ENCODE data around the gene ZNF213.
A peak's percentile ranks its signal among the peaks of the same experiment; 100 is the strongest.

ZNF213 gene

GRCh38 chr16:3152027-3152276, 17.1 kb downstream of the ZNF213 start:
- peak overlapping the region; percentile 66 for H3K4me3 ChIP-seq (ENCODE audit: low read length)
- DNase-seq (ENCODE audit: low read depth) = no peak
- no peak for TF ChIP-seq CTCF (conservative IDR thresholded peaks at IDR 0.05; ENCODE audit: low read length)

DNA sequence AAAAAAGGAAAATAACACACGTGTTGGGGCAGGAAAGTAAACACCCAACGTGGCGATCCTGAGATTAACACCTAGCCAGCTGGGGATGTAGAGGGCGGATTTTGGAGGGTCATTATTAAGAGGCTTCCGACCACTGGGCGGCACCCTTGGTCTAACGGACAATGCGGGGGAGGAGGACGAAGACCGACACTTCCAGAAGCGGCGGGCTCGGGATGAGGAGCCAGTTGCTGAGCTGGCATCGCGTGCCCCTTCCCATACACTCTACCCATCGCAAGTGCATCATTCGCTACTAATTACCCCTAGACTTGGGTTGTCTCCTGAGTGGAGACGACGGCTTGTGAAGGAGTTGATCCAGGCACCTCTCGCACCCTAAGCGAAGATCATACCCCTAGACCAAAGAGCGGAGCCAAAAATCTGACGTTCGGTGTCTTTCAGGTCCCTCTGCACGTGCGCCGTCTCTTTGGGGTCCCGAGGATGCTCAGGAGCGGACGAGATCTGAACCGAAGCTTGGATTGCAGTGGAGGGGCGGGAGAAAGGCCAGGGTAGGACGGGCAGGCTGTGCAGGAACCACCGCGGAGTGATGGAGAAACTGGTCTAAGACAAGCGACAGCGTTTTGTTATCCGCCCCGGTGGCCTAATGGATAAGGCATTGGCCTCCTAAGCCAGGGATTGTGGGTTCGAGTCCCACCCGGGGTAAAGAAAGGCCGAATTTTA, 17.6 kb downstream of the ZNF213 start:
- H3K4me3 ChIP-seq (ENCODE audit: low read length) = peak overlapping the region; percentile 66
- peak; percentile 53 for TF ChIP-seq CTCF (conservative IDR thresholded peaks at IDR 0.05; ENCODE audit: low read length)
- peak; percentile 87 for DNase-seq (ENCODE audit: low read depth)

GRCh38 chr16:3152991-3153368, 18.2 kb downstream of the ZNF213 start:
- H3K4me3 ChIP-seq (ENCODE audit: low read length) = no peak overlapping the region; the same call in 1 of the 2 replicates
- no peak for TF ChIP-seq CTCF (conservative IDR thresholded peaks at IDR 0.05; ENCODE audit: low read length)
- DNase-seq (ENCODE audit: low read depth) = no peak

GRCh38 chr16:3155181-3155580, 20.4 kb downstream of the ZNF213 start:
- H3K4me3 ChIP-seq (ENCODE audit: low read length) = no peak overlapping the region
- TF ChIP-seq CTCF (conservative IDR thresholded peaks at IDR 0.05; ENCODE audit: low read length) = no peak
- no peak for DNase-seq (ENCODE audit: low read depth)

DNA sequence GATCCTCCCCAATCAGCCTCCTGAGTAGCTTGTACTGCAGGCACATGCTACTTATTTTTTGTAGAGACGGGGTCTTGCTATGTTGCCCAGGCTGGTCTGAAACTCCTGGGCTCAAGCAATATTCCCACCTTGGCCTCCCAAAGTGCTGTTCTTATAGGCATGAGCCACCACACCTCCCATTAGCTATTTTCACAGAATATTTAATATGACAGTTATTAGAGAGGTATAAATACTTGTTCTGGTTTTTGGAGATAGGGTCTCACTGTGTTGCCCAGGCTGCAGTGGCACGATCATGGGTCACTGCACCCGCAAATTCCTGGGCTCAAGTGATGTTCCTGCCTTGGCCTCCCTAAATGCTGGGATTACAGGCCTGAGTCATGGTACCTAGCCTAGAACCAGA, 21.1 kb downstream of the ZNF213 start:
- H3K4me3 ChIP-seq (ENCODE audit: low read length) = no peak overlapping the region
- DNase-seq (ENCODE audit: low read depth) = no peak
- no peak for TF ChIP-seq CTCF (conservative IDR thresholded peaks at IDR 0.05; ENCODE audit: low read length)

DNA sequence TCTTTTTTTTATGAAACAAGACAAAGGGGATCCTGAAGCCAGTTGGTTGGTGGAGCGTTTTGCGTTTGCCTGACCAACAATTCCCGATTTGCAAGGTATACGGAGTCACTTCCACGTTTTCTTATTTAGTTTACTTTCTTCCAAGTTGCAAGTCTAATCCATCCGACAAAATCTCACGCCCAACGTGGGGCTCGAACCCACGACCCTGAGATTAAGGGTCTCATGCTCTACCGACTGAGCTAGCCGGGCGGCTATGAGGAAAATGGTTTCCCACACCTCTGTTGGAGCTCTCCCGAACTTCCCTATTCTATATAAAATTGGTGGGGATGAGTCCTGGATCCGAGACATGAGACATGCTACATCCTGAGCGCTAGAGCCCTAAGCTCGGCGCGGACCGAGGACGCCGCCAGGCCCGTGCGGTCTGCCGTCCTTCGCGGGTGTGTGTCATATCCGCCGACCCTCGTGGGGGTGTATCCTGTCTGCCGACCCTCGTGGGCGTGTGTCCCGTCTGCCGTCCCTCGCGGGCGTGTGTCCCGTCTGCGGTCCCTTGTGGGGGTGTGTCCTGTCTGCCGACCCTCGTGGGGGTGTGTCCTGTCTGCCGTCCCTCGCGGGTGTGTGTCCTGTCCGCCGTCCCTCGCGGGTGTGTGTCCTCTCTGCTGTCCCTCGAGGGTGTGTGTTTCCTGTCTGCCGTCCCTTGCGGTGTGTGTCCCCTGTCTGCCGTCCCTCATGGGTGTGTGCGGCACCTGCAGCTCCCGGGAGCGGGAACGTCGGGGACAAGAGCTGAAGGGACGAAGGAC, 22.6 kb downstream of the ZNF213 start:
- H3K4me3 ChIP-seq (ENCODE audit: low read length) = peak overlapping the region; percentile 79
- DNase-seq (ENCODE audit: low read depth) = peak; percentile 95
- TF ChIP-seq CTCF (conservative IDR thresholded peaks at IDR 0.05; ENCODE audit: low read length) = no peak

- peak overlapping the region; percentile 79 for H3K4me3 ChIP-seq (ENCODE audit: low read length)
- no peak for TF ChIP-seq CTCF (conservative IDR thresholded peaks at IDR 0.05; ENCODE audit: low read length)
- no peak for DNase-seq (ENCODE audit: low read depth)
Measured at GRCh38 chr16:3158026-3158509, 23.2 kb downstream of the ZNF213 start.
